HCT116 (cell line): Measurements from ENCODE around the gene PDP2. TPM values are rescaled to one million over a fixed set of nuclear protein-coding genes. Genes with fewer than 3 reads are reported as not detected.
A peak's percentile ranks its signal among the peaks of the same experiment; 100 is the strongest.

Experiments
- ATAC-seq: fragments of 200-7000 bp; cut with Tn5 transposase; 2 replicates; pipeline ENCODE4 v1.9.1; 2020; ENCODE audit warnings: mild to moderate bottlenecking, moderate library complexity
- BruUV-seq: library from RNA; stranded (reverse); fragments of 400-500 nt; replicated peaks from 2 replicates; lab custom pipeline; 2021; lab: Mats Ljungman, UMichigan
- CTCF ChIA-PET: fragments of 300-600 bp; sonication (Branson Sonifier 250); formaldehyde crosslinking; loops from one replicate; lab custom pipeline; 2021; ENCODE audit warnings: antibody characterized with exemption; lab: Charles Lee
- POLR2A ChIA-PET: fragments of 300-600, 350-600 bp; sonication (Branson Sonifier 250); formaldehyde crosslinking; loops from one replicate; lab custom pipeline; 2021; ENCODE audit warnings: antibody characterized with exemption; lab: Charles Lee
- RAD21 ChIA-PET, 2 experiments: fragments of 300-600 bp; sonication (Branson Sonifier 250); formaldehyde crosslinking; loops; one replicate each; lab custom pipeline; 2023; ENCODE audit warnings: low total read pairs in 2 of 2; ENCODE audit not compliant: uncharacterized antibody in 2 of 2, unreplicated experiment in 2 of 2, low non-redundant PET in 1 of 2; lab: Charles Lee
- DNase-seq: peaks from one replicate; pipeline ENCODE4 v3.0.0-alpha.2; 2010; ENCODE audit warnings: low read depth, low spot score
- H2AFZ ChIP-seq: fragments of 200-600 bp; shearing (Covaris generic), sonication (generic); 2 replicates; pipeline ENCODE4 v1.6.1; 2017; ENCODE audit warnings: low read depth, mixed run types, mixed read lengths, antibody characterized with exemption, low read length; ENCODE audit not compliant: poor library complexity, severe bottlenecking
- H3K27ac ChIP-seq: 2 replicates; pipeline ENCODE4 v1.5.1; 2012; ENCODE audit warnings: low read depth, low read length
- H3K27me3 ChIP-seq: fragments of 200-600 bp; sonication (generic); 2 replicates; pipeline ENCODE4 v1.6.1; 2016; ENCODE audit warnings: mixed run types, low read length, mixed read lengths; ENCODE audit not compliant: insufficient read depth
- H3K36me3 ChIP-seq, 2 experiments: fragments of 200-500 bp in 1 of 2; fragments of 200-600 bp in 1 of 2; sonication (Bioruptor generic) in 1 of 2; sonication (generic) in 1 of 2; 2 replicates each; pipeline versions ENCODE4 v1.5.1 to v1.6.1; 2014 to 2016; ENCODE audit warnings: low read length in 2 of 2, inconsistent platforms in 1 of 2, mixed read lengths in 1 of 2, mixed run types in 1 of 2; ENCODE audit not compliant: insufficient read depth in 2 of 2, control insufficient read depth in 1 of 2
- H3K4me1 ChIP-seq, 2 experiments: fragments of 200-600 bp in 1 of 2; sonication (generic) in 1 of 2; 2 replicates each; pipeline versions ENCODE4 v1.5.1 to v1.6.1; 2012 to 2017; ENCODE audit warnings: low read length in 2 of 2, inconsistent platforms in 1 of 2, mild to moderate bottlenecking in 1 of 2, mixed read lengths in 1 of 2, mixed run types in 1 of 2, moderate library complexity in 1 of 2; ENCODE audit not compliant: insufficient read depth in 2 of 2, control insufficient read depth in 1 of 2
- H3K4me2 ChIP-seq: fragments of 200-600 bp; sonication (generic); 2 replicates; pipeline ENCODE4 v1.6.1; 2017; ENCODE audit warnings: mixed run types, low read length, mixed read lengths
- H3K4me3 ChIP-seq, 2 experiments: fragments of 200-600 bp in 1 of 2; sonication (generic) in 1 of 2; replicated peaks in 1 of 2; 2 replicates each; pipeline ENCODE4 v1.5.1; 2011 to 2016; ENCODE audit warnings: low read length in 2 of 2, control low read depth in 1 of 2, low read depth in 1 of 2, mild to moderate bottlenecking in 1 of 2, mixed read lengths in 1 of 2, mixed run types in 1 of 2
- H3K79me2 ChIP-seq: fragments of 200-600 bp; sonication (generic); 2 replicates; pipeline ENCODE4 v1.6.1; 2017; ENCODE audit warnings: mild to moderate bottlenecking, mixed run types, low read length, moderate library complexity, mixed read lengths; ENCODE audit not compliant: insufficient read depth
- H3K9ac ChIP-seq: fragments of 200-600 bp; sonication (generic); 2 replicates; pipeline ENCODE4 v1.6.1; 2016; ENCODE audit warnings: low read length, mixed read lengths
- H3K9me2 ChIP-seq: fragments of 200-600 bp; sonication (generic), shearing (Covaris generic); 2 replicates; pipeline ENCODE4 v1.6.1; 2017; ENCODE audit warnings: mixed run types, mild to moderate bottlenecking, moderate library complexity; ENCODE audit not compliant: insufficient read depth
- H3K9me3 ChIP-seq, 2 experiments: fragments of 200-500 bp in 1 of 2; fragments of 200-600 bp in 1 of 2; sonication (Bioruptor generic) in 1 of 2; sonication (generic) in 1 of 2; 2 replicates each; pipeline ENCODE4 v1.6.1; 2014 to 2017; ENCODE audit warnings: low read length in 2 of 2, mixed read lengths in 2 of 2, inconsistent platforms in 1 of 2, low read depth in 1 of 2, mild to moderate bottlenecking in 1 of 2, mixed run types in 1 of 2, moderate library complexity in 1 of 2; ENCODE audit not compliant: control insufficient read depth in 1 of 2, insufficient read depth in 1 of 2
- H4K20me1 ChIP-seq: fragments of 200-600 bp; sonication (generic), shearing (Covaris generic); 2 replicates; pipeline ENCODE4 v1.6.1; 2017; ENCODE audit warnings: mixed run types, mild to moderate bottlenecking, moderate library complexity; ENCODE audit not compliant: insufficient read depth
- CBX3 ChIP-seq: IDR thresholded peaks from 2 replicates; pipeline ENCODE4 v1.6.1; 2012; ENCODE audit warnings: low read depth
- CEBPB ChIP-seq: IDR thresholded peaks from 2 replicates; pipeline ENCODE4 v1.6.1; 2012; ENCODE audit warnings: low read depth
- CTCF ChIP-seq, 3 experiments: fragments of 200-600 bp in 1 of 3; sonication (generic) in 1 of 3; IDR thresholded peaks in 2 of 3; conservative IDR thresholded peaks in 1 of 3; 2 replicates each; pipeline ENCODE4 v1.5.1; 2012 to 2017; ENCODE audit warnings: low read depth in 2 of 3, low read length in 2 of 3, antibody characterized with exemption in 1 of 3, borderline replicate concordance in 1 of 3, control low read depth in 1 of 3, mild to moderate bottlenecking in 1 of 3, mixed read lengths in 1 of 3, mixed run types in 1 of 3, moderate library complexity in 1 of 3; ENCODE audit not compliant: insufficient read depth in 1 of 3
- EGR1 ChIP-seq: IDR thresholded peaks from 2 replicates; pipeline ENCODE4 v1.6.1; 2012; ENCODE audit warnings: low read depth
- EZH2phosphoT487 ChIP-seq: fragments of 200-600 bp; IDR thresholded peaks from 2 replicates; pipeline ENCODE4 v1.6.1; 2018; ENCODE audit warnings: antibody characterized with exemption, borderline replicate concordance
- FOSL1 ChIP-seq: IDR thresholded peaks from 2 replicates; pipeline ENCODE4 v1.6.1; 2012; ENCODE audit warnings: low read depth
- JUND ChIP-seq: IDR thresholded peaks from 2 replicates; pipeline ENCODE4 v1.6.1; 2012
- MAX ChIP-seq: IDR thresholded peaks from 2 replicates; pipeline ENCODE4 v1.6.1; 2012
- RAD21 ChIP-seq: IDR thresholded peaks from 2 replicates; pipeline ENCODE4 v1.6.1; 2012; ENCODE audit warnings: low read depth, mild to moderate bottlenecking
- SIN3A ChIP-seq: IDR thresholded peaks from 2 replicates; pipeline ENCODE4 v1.6.1; 2012; ENCODE audit warnings: low read depth
- SP1 ChIP-seq: IDR thresholded peaks from 2 replicates; pipeline ENCODE4 v1.6.1; 2012; ENCODE audit warnings: low read depth
- TCF7L2 ChIP-seq: IDR thresholded peaks from 2 replicates; pipeline ENCODE4 v1.7.0; 2011; ENCODE audit warnings: borderline replicate concordance, inconsistent platforms; ENCODE audit not compliant: insufficient read depth, insufficient read length; ENCODE audit errors: extremely low read depth
- YY1 ChIP-seq: IDR thresholded peaks from 2 replicates; pipeline ENCODE4 v1.6.1; 2011; ENCODE audit warnings: low read length, low read depth, moderate library complexity, mild to moderate bottlenecking; ENCODE audit not compliant: insufficient replicate concordance; ENCODE audit errors: extremely low read depth
- ZNF274 ChIP-seq: fragments of 200-500 bp; sonication (Bioruptor generic); IDR thresholded peaks from 2 replicates; pipeline ENCODE4 v1.6.1; 2014; ENCODE audit warnings: mild to moderate bottlenecking, low read depth, low read length, inconsistent platforms
- intact Hi-C: fragments of 100-400 bp; cut with micrococcal nuclease; formaldehyde crosslinking; loops from 2 replicates; pipeline ENCODE4 v1.10.0; 2022
- total RNA-seq: library from RNA; stranded (reverse); gene quantifications from one replicate; pipeline ENCODE4 v1.2.1, GENCODE V29; 2021; ENCODE audit not compliant: unreplicated experiment
- TF ChIP-seq, protein P1 (sequence below): IDR thresholded peaks from 2 replicates; pipeline ENCODE4 v1.6.1; 2011; ENCODE audit warnings: mild to moderate bottlenecking, low read length, moderate library complexity; ENCODE audit not compliant: insufficient replicate concordance; ENCODE audit errors: extremely low read depth
- TF ChIP-seq, protein P2 (sequence below): IDR thresholded peaks from 2 replicates; pipeline ENCODE4 v1.6.1; 2012; ENCODE audit warnings: low read depth
- TF ChIP-seq, protein P3 (sequence below): IDR thresholded peaks from 2 replicates; pipeline ENCODE4 v1.6.1; 2012

Gene PDP2
- total RNA-seq, 1 experiment from 2014 or later = 19.9 TPM

- Histone ChIP-seq H3K27me3 (no peaks in the 10 kb centered on the region), H3K9me3 (no peaks in the 10 kb centered on the region), H3K4me2 (peak within 1 kb of the TSS; percentile 70), H3K4me3 (peak within 1 kb of the TSS; percentile 15 to 42), H3K9me2 (no peaks in the 10 kb centered on the region), H3K79me2 (no peaks in the 10 kb centered on the region), H2AFZ (no peak within 1 kb of the TSS), H4K20me1 (no peaks in the 10 kb centered on the region), H3K27ac (no peak within 1 kb of the TSS; the same call in 1 of the 2 replicates), H3K4me1 (peaks cover 21 to 50% of the 10 kb centered on the region in 2 experiments), H3K9ac (no peak within 1 kb of the TSS), H3K36me3 (no peaks in the 10 kb centered on the region)
- BruUV-seq = no TSS peak
- TF ChIP-seq EZH2phosphoT487 (no peak), SP1 (no peak), TCF7L2 (no peak), CEBPB (no peak), FOSL1 (no peak), JUND (no peak), CTCF (IDR thresholded peaks at IDR 0.05 in 2 of 3, conservative IDR thresholded peaks at IDR 0.05 in 1 of 3; ENCODE audit: borderline replicate concordance in 1 of 3, insufficient read depth in 1 of 3, low read depth in 2 of 3, low read length in 2 of 3) (no peak), MAX (no peak), ZNF274 (no peak), YY1 (no peak), SIN3A (no peak), RAD21 (no peak), EGR1 (no peak), CBX3 (no peak)
- TF ChIP-seq, protein P1, sequence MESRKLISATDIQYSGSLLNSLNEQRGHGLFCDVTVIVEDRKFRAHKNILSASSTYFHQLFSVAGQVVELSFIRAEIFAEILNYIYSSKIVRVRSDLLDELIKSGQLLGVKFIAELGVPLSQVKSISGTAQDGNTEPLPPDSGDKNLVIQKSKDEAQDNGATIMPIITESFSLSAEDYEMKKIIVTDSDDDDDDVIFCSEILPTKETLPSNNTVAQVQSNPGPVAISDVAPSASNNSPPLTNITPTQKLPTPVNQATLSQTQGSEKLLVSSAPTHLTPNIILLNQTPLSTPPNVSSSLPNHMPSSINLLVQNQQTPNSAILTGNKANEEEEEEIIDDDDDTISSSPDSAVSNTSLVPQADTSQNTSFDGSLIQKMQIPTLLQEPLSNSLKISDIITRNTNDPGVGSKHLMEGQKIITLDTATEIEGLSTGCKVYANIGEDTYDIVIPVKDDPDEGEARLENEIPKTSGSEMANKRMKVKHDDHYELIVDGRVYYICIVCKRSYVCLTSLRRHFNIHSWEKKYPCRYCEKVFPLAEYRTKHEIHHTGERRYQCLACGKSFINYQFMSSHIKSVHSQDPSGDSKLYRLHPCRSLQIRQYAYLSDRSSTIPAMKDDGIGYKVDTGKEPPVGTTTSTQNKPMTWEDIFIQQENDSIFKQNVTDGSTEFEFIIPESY = no peak
- TF ChIP-seq, protein P2, sequence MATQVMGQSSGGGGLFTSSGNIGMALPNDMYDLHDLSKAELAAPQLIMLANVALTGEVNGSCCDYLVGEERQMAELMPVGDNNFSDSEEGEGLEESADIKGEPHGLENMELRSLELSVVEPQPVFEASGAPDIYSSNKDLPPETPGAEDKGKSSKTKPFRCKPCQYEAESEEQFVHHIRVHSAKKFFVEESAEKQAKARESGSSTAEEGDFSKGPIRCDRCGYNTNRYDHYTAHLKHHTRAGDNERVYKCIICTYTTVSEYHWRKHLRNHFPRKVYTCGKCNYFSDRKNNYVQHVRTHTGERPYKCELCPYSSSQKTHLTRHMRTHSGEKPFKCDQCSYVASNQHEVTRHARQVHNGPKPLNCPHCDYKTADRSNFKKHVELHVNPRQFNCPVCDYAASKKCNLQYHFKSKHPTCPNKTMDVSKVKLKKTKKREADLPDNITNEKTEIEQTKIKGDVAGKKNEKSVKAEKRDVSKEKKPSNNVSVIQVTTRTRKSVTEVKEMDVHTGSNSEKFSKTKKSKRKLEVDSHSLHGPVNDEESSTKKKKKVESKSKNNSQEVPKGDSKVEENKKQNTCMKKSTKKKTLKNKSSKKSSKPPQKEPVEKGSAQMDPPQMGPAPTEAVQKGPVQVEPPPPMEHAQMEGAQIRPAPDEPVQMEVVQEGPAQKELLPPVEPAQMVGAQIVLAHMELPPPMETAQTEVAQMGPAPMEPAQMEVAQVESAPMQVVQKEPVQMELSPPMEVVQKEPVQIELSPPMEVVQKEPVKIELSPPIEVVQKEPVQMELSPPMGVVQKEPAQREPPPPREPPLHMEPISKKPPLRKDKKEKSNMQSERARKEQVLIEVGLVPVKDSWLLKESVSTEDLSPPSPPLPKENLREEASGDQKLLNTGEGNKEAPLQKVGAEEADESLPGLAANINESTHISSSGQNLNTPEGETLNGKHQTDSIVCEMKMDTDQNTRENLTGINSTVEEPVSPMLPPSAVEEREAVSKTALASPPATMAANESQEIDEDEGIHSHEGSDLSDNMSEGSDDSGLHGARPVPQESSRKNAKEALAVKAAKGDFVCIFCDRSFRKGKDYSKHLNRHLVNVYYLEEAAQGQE = no peak
- TF ChIP-seq, protein P3, sequence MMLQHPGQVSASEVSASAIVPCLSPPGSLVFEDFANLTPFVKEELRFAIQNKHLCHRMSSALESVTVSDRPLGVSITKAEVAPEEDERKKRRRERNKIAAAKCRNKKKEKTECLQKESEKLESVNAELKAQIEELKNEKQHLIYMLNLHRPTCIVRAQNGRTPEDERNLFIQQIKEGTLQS = no peak
- POLR2A ChIA-PET = no interaction called here
- peak; percentile 17 for ATAC-seq
- CTCF ChIA-PET = no interaction called here
- RAD21 ChIA-PET = no interaction called here
- no peak for DNase-seq
- intact Hi-C loops = no loop called here
Measured at GRCh38 chr16:66925322-66925840, 45.1 kb downstream of the PDP2 start, which contains the start of gene RRAD. RRAD (minus strand) TSS chr16:66925535; CDS start chr16:66925179, 356 bp downstream.
